CD4-positive, alpha-beta T cell treated with Interferon alpha-2 for 1 hour (primary cell): ENCODE data around the gene TMEM205.
"Not testable (repeated sequence)": the region's sequence is repeated elsewhere in the genome, so short reads cannot be mapped to it uniquely, and the experiment has no call there.

Source experiments
- DNase-seq, 2 donors: peaks; one replicate each; pipeline ENCODE4 v3.0.0-alpha.2; 2020 to 2022

TMEM205 gene

GRCh38 chr19:11370744-11371143, 24.7 kb upstream of the TMEM205 start:
- no peak for DNase-seq

GRCh38 chr19:11367528-11367927, 21.5 kb upstream of the TMEM205 start:
- no peak for DNase-seq

GRCh38 chr19:11365557-11366117, 19.6 kb upstream of the TMEM205 start:
- DNase-seq: no peak

GRCh38 chr19:11364935-11365334, 18.9 kb upstream of the TMEM205 start:
- no peak for DNase-seq

- no peak for DNase-seq
Observed at GRCh38 chr19:11364296-11364904, 18.3 kb upstream of the TMEM205 start.

- no peak for DNase-seq
Observed at GRCh38 chr19:11363881-11364280, 17.8 kb upstream of the TMEM205 start.

- no peak for DNase-seq
Observed at GRCh38 chr19:11361771-11362731, 16.0 kb upstream of the TMEM205 start.

GRCh38 chr19:11361037-11361770, 15.1 kb upstream of the TMEM205 start:
- DNase-seq: no peak

- DNase-seq: no peak
Observed at GRCh38 chr19:11359421-11359820, 13.4 kb upstream of the TMEM205 start.

GRCh38 chr19:11356676-11357550, 10.8 kb upstream of the TMEM205 start:
- DNase-seq: no peak

GRCh38 chr19:11356074-11356397, 10.0 kb upstream of the TMEM205 start:
- no peak for DNase-seq

GRCh38 chr19:11355160-11356073, 9.3 kb upstream of the TMEM205 start, which contains the start of gene PLPPR2:
TSS of gene PLPPR2 (plus strand) at chr19:11355432. CDS start at chr19:11357674, 2,242 bp downstream.
- DNase-seq: peak; percentile 90 to 91

- DNase-seq: not testable (repeated sequence)
Observed at GRCh38 chr19:11354102-11354501, 8.0 kb upstream of the TMEM205 start.

GRCh38 chr19:11349171-11349570, 3.1 kb upstream of the TMEM205 start:
- no peak for DNase-seq

- no peak for DNase-seq
Observed at GRCh38 chr19:11347546-11348039, 1.5 kb upstream of the TMEM205 start.

GRCh38 chr19:11345122-11345803, 805 bp downstream of the TMEM205 start:
- no peak for DNase-seq

- no peak for DNase-seq
Observed at GRCh38 chr19:11342429-11342828, 3.6 kb downstream of the TMEM205 start.

- DNase-seq: not testable (repeated sequence)
Observed at GRCh38 chr19:11340099-11340467, 6.0 kb downstream of the TMEM205 start.

GRCh38 chr19:11339254-11340098, 6.6 kb downstream of the TMEM205 start, which contains the start of gene RAB3D:
TSS of gene RAB3D (minus strand) at chr19:11339657. CDS start at chr19:11337399, 2,258 bp downstream.
- DNase-seq: peak; percentile 83 to 85
